ENCODE data around the gene MED9. TPM values are rescaled to one million over a fixed set of nuclear protein-coding genes. Genes with fewer than 3 reads are reported as not detected.
A peak's percentile ranks its signal among the peaks of the same experiment; 100 is the strongest.

The MED9 gene
- total RNA-seq, 6 donors from 2014 or later = 8.5 to 31.4 (median 13.9) TPM

- Histone ChIP-seq H3K4me3 (no peak overlapping the region), H3K9me3 (no peaks in the 10 kb centered on the region), H3K27ac (peak overlapping the region; percentile 25 to 66 (median 48)), H3K4me1 (peaks cover 3 to 27% (median 14%) of the 10 kb centered on the region in 4 donors), H3K36me3 (no peaks in the 10 kb centered on the region), H3K27me3 (no peaks in the 10 kb centered on the region)
- WGBS, 2 donors = 57 to 69% methylated on average over 10 of the region's 10 CpGs
- TF ChIP-seq POLR2A (IDR thresholded peaks at IDR 0.05) = no peak
- peak in 1 of 4 donors; percentile 31 for TF ChIP-seq EP300 (IDR thresholded peaks at IDR 0.05)
- ATAC-seq (ENCODE audit: low FRiP score in 2 of 2) (peak; percentile 27 to 66), DNase-seq (peak in 1 of 2 donors; percentile 79)
Measured at GRCh38 chr17:17538417-17539391, 61.9 kb downstream of the MED9 start.

GRCh38 chr17:17539591-17539990 lies 62.8 kb downstream of the MED9 start:
- Histone ChIP-seq H3K4me1 (peaks cover 3 to 27% (median 14%) of the 10 kb centered on the region in 4 donors), H3K4me3 (no peak overlapping the region), H3K27ac (peak overlapping the region in 2 of 4 donors; percentile 4 to 40), H3K9me3 (no peaks in the 10 kb centered on the region), H3K27me3 (no peaks in the 10 kb centered on the region), H3K36me3 (no peaks in the 10 kb centered on the region)
- TF ChIP-seq POLR2AphosphoS5 (IDR thresholded peaks at IDR 0.05) = no peak
- TF ChIP-seq EP300 (IDR thresholded peaks at IDR 0.05) = no peak
- no peak for TF ChIP-seq CTCF (IDR thresholded peaks at IDR 0.05)
- TF ChIP-seq POLR2A (IDR thresholded peaks at IDR 0.05) = no peak
- DNase-seq = peak in 1 of 2 donors; percentile 60
- 64 to 72% methylated on average over 6 to 10 of the region's 10 CpGs for WGBS, 2 donors
- ATAC-seq (ENCODE audit: low FRiP score in 2 of 2) = no peak

GRCh38 chr17:17540278-17540906 lies 63.6 kb downstream of the MED9 start:
- peak in 1 of 2 donors; percentile 66 for DNase-seq
- 72 to 76% methylated on average over 8 to 12 of the region's 15 CpGs for WGBS, 2 donors
- Histone ChIP-seq H3K9me3 (no peaks in the 10 kb centered on the region), H3K4me3 (no peak overlapping the region), H3K36me3 (no peaks in the 10 kb centered on the region), H3K4me1 (peaks cover 3 to 27% (median 14%) of the 10 kb centered on the region in 4 donors), H3K27me3 (no peaks in the 10 kb centered on the region), H3K27ac (no peak overlapping the region)
- TF ChIP-seq EP300 (IDR thresholded peaks at IDR 0.05) (no peak), POLR2AphosphoS5 (IDR thresholded peaks at IDR 0.05) (no peak), CTCF (IDR thresholded peaks at IDR 0.05) (no peak), POLR2A (IDR thresholded peaks at IDR 0.05) (no peak)
- no peak for ATAC-seq (ENCODE audit: low FRiP score in 2 of 2)

GRCh38 chr17:17540935-17541639 lies 64.3 kb downstream of the MED9 start:
- H3K4me3 ChIP-seq = no peak overlapping the region
- ATAC-seq (ENCODE audit: low FRiP score in 2 of 2) (no peak), DNase-seq (peak in 1 of 2 donors; percentile 60)
- peaks cover 3 to 27% (median 14%) of the 10 kb centered on the region in 4 donors for H3K4me1 ChIP-seq
- no peaks in the 10 kb centered on the region for H3K27me3 ChIP-seq
- no peak for TF ChIP-seq POLR2A (IDR thresholded peaks at IDR 0.05)
- TF ChIP-seq EP300 (IDR thresholded peaks at IDR 0.05) = no peak
- TF ChIP-seq POLR2AphosphoS5 (IDR thresholded peaks at IDR 0.05) = no peak
- TF ChIP-seq CTCF (IDR thresholded peaks at IDR 0.05) = no peak
- H3K36me3 ChIP-seq = no peaks in the 10 kb centered on the region
- WGBS, 2 donors = 81% methylated on average over 20 of the region's 23 CpGs; no CpG with 5 or more reads in 1 of the 2 donors
- no peaks in the 10 kb centered on the region for H3K9me3 ChIP-seq
- no peak overlapping the region for H3K27ac ChIP-seq

GRCh38 chr17:17541640-17542001 lies 64.8 kb downstream of the MED9 start:
- Histone ChIP-seq H3K27ac (no peak overlapping the region), H3K27me3 (no peaks in the 10 kb centered on the region), H3K4me1 (peaks cover 3 to 27% (median 14%) of the 10 kb centered on the region in 4 donors), H3K9me3 (no peaks in the 10 kb centered on the region), H3K4me3 (no peak overlapping the region), H3K36me3 (no peaks in the 10 kb centered on the region)
- WGBS, 2 donors = 72 to 76% methylated on average over 5 of the region's 5 CpGs
- ATAC-seq (ENCODE audit: low FRiP score in 2 of 2) = no peak
- TF ChIP-seq CTCF (IDR thresholded peaks at IDR 0.05) (no peak), POLR2AphosphoS5 (IDR thresholded peaks at IDR 0.05) (no peak), EP300 (IDR thresholded peaks at IDR 0.05) (no peak), POLR2A (IDR thresholded peaks at IDR 0.05) (no peak)
- DNase-seq = no peak

All from upper lobe of left lung (tissue), 6 donors.